ENCODE results near the gene SULT1A3.
"Not testable (repeated sequence)": the region's sequence is repeated elsewhere in the genome, so short reads cannot be mapped to it uniquely, and the experiment has no call there.

The SULT1A3 gene

DNA sequence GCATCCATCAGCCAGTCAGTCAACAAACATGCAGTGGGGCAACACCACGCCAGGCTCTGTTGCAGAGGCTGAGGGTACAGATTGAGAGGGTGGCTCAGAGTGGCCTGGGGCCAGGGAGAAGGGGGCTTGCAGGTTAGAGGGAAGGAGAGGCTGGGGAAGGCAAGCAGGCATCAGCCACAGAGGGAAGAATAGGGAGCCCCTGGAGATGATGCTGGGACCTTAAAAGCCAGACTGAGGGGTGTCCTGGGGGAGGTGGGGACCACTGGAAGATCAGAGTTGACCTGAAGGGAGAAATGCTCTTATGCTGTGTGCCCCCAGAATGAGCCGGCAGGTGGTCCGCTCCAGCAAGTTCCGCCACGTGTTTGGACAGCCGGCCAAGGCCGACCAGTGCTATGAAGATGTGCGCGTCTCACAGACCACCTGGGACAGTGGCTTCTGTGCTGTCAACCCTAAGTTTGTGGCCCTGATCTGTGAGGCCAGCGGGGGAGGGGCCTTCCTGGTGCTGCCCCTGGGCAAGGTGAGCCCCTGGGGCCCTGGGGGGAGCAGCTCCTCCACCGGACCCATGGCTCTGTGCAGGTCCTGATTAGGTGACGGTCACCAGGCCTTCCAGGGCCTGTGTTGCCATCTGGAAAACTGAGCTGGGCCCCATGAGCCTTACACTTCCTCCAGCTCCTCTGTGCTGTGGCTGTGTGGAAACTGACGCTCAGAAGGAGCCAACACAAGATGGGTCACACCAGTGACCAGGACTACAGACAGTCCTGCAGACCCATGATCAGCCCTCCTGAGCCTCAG is 14.0 kb upstream of the SULT1A3 start:
- TF ChIP-seq CTCF (IDR thresholded peaks at IDR 0.05; ENCODE audit: low read depth, low read length), result no peak
- no peak overlapping the region for H3K4me3 ChIP-seq (ENCODE audit: low read depth, low read length)

DNA sequence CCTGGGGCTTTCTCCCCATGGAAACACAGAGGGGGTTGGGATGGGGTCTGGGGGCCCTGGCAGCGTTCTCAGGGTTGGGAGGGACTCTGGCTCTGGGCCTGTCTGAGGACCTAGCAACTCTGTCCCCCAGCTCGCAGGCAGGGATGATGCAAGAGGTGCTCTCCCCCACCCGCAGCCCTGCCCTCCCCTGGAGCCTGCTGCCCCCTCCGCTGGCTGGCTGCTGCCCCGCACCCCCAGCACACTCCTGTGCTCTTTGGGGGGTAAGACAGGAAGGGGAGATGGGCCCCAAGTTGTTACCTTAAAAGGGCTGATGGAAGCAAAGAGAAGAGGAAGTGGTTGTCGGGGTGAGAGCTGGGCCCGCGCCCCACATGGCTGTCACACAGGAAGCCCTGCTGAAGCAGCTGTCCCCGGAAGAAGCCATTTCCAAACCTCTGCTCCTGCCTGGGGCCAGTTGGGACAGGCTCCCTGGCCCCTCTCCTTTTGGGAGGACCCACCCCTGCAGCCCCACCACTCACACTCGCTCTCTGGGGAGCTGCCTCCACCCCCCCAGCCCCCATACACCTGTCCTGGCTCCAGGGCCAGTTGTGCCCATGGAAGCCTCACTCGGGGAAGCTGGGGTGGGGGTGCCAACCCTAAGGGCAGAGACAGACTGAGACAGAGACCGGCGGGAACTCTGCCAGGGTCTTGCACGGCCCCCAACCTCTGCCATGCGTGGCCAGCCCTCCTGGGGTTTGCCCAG is 13.2 kb upstream of the SULT1A3 start:
- no peak overlapping the region for H3K4me3 ChIP-seq (ENCODE audit: low read depth, low read length)
- TF ChIP-seq CTCF (IDR thresholded peaks at IDR 0.05; ENCODE audit: low read depth, low read length), result no peak

GRCh38 chr16:30186444-30186781 is 12.6 kb upstream of the SULT1A3 start:
- no peak overlapping the region for H3K4me3 ChIP-seq (ENCODE audit: low read depth, low read length)
- TF ChIP-seq CTCF (IDR thresholded peaks at IDR 0.05; ENCODE audit: low read depth, low read length), result no peak

GRCh38 chr16:30186782-30187555 is 12.1 kb upstream of the SULT1A3 start:
- TF ChIP-seq CTCF (IDR thresholded peaks at IDR 0.05; ENCODE audit: low read depth, low read length), result peak; percentile 48
- no peak overlapping the region for H3K4me3 ChIP-seq (ENCODE audit: low read depth, low read length)

DNA sequence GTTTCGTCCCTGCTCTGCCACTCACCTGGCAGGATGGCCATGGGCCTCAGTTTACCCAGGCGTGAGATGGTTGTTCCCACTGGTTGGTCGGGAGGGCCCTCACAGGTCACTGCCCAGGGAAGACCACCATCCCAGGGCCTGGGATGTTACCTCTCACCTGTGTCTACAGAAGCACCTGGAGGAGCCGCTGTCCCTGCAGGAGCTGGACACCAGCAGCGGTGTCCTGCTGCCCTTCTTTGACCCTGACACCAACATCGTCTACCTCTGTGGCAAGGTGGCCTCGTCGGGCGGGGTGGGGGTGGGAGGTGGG is 11.5 kb upstream of the SULT1A3 start:
- TF ChIP-seq CTCF (IDR thresholded peaks at IDR 0.05; ENCODE audit: low read depth, low read length), result no peak

GRCh38 chr16:30187971-30188561 is 11.0 kb upstream of the SULT1A3 start:
- no peak overlapping the region for H3K4me3 ChIP-seq (ENCODE audit: low read depth, low read length)
- TF ChIP-seq CTCF (IDR thresholded peaks at IDR 0.05; ENCODE audit: low read depth, low read length), result no peak

More for the DNA sequence above, 11.5 kb upstream of the SULT1A3 start:
- H3K4me3 ChIP-seq (ENCODE audit: low read depth, low read length), result no peak overlapping the region

DNA sequence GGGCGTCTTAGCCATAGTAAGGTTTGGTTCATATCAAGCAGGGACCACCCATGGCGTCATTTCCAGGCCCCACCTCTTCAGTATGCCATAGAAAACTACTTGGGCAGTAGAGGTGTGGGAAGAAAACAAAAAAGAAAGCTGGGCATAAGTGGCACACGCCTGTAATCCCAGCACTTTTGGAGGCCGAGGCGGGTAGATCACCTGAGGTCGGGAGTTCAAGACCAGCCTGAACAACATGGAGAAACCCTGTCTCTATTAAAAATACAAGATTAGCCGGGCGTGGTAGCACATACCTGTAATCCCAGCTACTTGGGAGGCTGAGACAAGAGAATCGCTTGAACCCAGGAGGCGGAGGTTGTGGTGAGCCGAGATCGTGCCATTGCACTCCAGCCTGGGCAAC is 7.9 kb upstream of the SULT1A3 start:
- not testable (repeated sequence) for H3K4me3 ChIP-seq (ENCODE audit: low read depth, low read length)

DNA sequence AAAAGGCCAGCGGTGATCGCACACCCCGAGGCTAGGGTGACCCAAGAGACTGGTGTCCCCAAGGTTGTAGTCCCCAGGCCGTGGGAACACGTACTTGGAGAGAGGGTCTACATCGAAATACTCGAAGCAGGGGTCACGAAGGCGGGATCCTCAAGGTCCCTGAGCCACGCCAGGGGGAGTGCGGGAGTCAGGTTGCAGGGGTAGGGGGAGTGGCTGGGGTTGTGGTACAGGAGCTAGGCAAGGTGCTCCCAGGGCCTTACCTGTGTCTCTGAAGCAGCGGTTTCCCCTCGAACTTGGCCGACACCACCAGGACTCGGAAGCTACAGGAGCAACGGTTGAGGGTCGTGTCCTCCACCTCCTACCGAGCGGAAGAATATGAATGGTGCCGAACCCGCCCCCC is 6.0 kb upstream of the SULT1A3 start:
- not testable (repeated sequence) for H3K4me3 ChIP-seq (ENCODE audit: low read depth, low read length)

GRCh38 chr16:30193615-30194014 is 5.4 kb upstream of the SULT1A3 start, which contains the start of the genes BOLA2B and SLX1A:
Gene BOLA2B, minus strand, starts transcription at chr16:30193666. Its CDS starts 71 bp downstream, at chr16:30193595.
Gene SLX1A, plus strand, starts transcription at chr16:30193875. Its CDS starts 210 bp downstream, at chr16:30194085.
- H3K4me3 ChIP-seq (ENCODE audit: low read depth, low read length), result peak within 1 kb of the TSS; percentile 50; the same call in 1 of the 2 replicates

- peak overlapping the region; percentile 50; the same call in 1 of the 2 replicates for H3K4me3 ChIP-seq (ENCODE audit: low read depth, low read length)
Measured at GRCh38 chr16:30194172-30194925, 4.7 kb upstream of the SULT1A3 start.

DNA sequence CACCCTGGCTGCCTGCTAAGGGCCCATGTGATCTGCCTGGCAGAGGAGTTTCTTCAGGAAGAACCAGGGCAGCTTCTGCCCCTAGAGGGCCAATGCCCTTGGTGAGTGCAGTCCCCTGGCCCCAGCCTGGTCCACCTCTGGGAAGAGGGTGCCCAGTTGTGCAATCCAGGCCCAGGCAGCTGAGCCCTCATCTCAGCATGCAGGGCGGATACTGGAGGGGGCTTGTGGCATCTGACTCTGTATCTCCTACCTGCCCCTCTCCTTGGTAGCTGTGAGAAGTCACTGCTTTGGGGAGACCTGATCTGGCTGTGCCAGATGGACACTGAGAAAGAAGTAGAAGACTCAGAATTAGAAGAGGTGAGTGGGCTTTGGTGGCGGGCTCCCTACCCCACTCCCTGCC is 2.1 kb upstream of the SULT1A3 start:
- H3K4me3 ChIP-seq (ENCODE audit: low read depth, low read length), result not testable (repeated sequence)

All from WI38 (cell line).